ENCODE results near the gene RNF212. TPM values are rescaled to one million over a fixed set of nuclear protein-coding genes. Genes with fewer than 3 reads are reported as not detected.

The RNF212 gene
- total RNA-seq, 4 donors from 2014 or later: 1.3 TPM; not detected in 3

DNA sequence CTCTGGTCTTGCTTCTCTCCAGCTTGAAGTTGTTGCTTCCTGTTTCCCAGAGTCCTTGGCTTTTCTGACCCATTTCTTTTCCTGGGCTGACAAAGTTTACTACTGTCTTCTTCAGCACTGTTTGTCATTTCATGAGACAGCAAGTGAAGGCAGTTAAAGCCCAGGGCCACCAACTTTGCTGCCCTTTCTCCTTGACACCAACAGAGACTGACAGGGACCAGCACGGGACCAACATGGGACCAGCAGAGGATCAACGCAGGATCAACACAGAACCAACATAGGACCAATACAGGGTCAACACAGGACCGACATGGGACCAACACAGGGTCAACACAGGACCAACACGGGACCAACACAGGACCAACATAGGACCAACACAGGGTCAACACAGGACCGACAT, 34.9 kb downstream of the RNF212 start:
- H3K27me3 ChIP-seq: peaks cover 14 to 33% (median 17%) of the 10 kb centered on the region in 3 donors

DNA sequence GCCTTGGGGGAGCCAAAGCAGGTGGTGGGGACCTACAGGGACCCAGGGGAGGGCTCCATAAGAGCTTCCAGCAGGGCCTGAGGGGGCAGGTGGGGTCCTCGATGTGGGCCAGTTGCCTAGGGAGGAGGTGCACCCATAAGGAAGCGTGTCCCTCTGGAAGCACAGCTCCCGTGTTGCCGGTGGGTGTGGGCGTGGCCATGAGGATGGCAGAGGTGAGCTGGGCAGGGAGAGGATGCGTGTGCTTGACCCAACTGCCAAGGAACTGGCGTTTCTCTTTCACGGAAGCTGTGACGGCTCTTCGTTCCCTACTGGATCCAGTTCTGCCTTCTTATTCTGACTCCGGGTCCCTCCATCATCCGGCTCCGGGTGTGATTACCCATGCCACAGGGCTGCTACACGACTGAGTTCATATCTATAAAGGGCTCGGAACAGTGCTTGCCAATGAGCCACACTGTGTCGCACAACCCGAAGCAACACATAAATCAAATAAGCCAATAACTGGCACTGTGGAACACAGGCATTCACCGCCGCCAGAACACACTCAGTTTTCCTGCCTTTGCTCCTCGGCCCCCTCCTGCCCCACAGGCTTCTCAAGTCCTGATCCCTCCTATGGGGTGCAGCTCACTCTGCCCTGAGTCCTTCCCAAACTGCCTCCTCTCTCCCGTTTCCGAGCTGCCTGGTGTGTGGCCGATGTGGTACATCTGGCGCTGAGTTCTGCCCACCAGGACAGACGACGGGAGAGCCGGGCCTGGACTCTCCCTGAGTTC, 35.5 kb downstream of the RNF212 start:
- peaks cover 13 to 30% (median 16%) of the 10 kb centered on the region in 3 donors for H3K27me3 ChIP-seq
- DNase-seq (no peak), ATAC-seq (no peak)
- H3K36me3 ChIP-seq: no peaks in the 10 kb centered on the region
- no peaks in the 10 kb centered on the region for H3K9me3 ChIP-seq
- no peak overlapping the region for H3K27ac ChIP-seq
- intact Hi-C loops (cut with DNase I; ENCODE audit: low total_unique reads): no loop called here
- no peak overlapping the region for H3K4me3 ChIP-seq
- no peaks in the 10 kb centered on the region for H3K4me1 ChIP-seq
- in situ Hi-C loops (cut with MboI; ENCODE audit: low sequenced_read_pairs in 4 of 4): no loop called here
- no peak for TF ChIP-seq POLR2A (IDR thresholded peaks at IDR 0.05)
- TF ChIP-seq, protein P1, sequence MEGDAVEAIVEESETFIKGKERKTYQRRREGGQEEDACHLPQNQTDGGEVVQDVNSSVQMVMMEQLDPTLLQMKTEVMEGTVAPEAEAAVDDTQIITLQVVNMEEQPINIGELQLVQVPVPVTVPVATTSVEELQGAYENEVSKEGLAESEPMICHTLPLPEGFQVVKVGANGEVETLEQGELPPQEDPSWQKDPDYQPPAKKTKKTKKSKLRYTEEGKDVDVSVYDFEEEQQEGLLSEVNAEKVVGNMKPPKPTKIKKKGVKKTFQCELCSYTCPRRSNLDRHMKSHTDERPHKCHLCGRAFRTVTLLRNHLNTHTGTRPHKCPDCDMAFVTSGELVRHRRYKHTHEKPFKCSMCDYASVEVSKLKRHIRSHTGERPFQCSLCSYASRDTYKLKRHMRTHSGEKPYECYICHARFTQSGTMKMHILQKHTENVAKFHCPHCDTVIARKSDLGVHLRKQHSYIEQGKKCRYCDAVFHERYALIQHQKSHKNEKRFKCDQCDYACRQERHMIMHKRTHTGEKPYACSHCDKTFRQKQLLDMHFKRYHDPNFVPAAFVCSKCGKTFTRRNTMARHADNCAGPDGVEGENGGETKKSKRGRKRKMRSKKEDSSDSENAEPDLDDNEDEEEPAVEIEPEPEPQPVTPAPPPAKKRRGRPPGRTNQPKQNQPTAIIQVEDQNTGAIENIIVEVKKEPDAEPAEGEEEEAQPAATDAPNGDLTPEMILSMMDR (IDR thresholded peaks at IDR 0.05 in 4 of 5, conservative IDR thresholded peaks at IDR 0.05 in 1 of 5): no peak

More for the DNA sequence above, 34.9 kb downstream of the RNF212 start:
- Histone ChIP-seq H3K9me3 (no peaks in the 10 kb centered on the region), H3K4me1 (no peaks in the 10 kb centered on the region), H3K4me3 (no peak overlapping the region), H3K27ac (no peak overlapping the region), H3K36me3 (no peaks in the 10 kb centered on the region)
- intact Hi-C loops (cut with DNase I; ENCODE audit: low total_unique reads) (no loop called here), in situ Hi-C loops (cut with MboI; ENCODE audit: low sequenced_read_pairs in 4 of 4) (no loop called here)
- TF ChIP-seq, protein P1 (IDR thresholded peaks at IDR 0.05 in 4 of 5, conservative IDR thresholded peaks at IDR 0.05 in 1 of 5): no peak
- no peak for TF ChIP-seq POLR2A (IDR thresholded peaks at IDR 0.05)
- ATAC-seq (no peak), DNase-seq (no peak)

DNA sequence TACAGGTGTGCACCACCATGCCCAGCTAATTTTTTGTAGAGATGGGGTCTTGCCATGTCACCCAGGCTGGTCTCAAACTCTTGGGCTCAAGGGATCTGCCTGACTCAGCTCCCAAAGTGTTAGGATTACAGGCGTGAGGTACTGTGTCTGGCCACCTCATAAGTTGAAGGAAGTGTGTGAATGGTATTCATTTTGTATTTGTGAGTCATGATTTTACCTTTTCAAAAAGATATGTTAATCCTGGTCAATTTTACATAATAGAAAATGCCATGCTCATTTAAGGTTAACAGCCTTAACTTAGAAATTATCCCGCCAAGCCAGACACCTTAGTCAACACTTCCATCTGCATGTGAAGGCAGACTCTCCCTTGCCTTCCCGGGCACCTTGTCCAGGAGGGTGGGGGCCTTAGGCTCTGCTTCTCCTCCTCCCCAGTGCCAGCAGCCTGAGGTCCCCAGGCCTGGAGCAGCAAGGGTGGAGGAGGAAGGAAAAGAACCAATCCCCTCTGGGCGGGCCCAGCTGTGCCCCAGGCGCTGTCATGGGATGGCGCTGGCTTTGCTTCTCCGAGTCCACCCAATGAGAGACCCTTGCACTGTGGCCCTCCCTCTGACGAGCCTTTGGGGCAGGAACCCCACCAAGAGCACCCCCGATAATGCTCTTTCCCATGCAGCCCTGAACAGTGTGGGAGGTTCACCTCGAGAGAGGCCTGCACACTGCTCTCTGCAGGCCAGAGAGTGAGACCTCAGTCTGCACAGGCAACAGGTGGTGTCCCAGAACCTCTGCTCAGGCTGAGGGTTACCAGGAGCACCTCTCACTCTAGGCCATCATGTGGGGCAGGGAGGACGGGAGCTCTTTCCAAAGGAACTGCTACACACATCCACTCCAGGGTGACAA, 37.3 kb downstream of the RNF212 start:
- Histone ChIP-seq H3K4me3 (no peak overlapping the region), H3K27me3 (peaks cover 13 to 22% (median 20%) of the 10 kb centered on the region in 3 donors), H3K27ac (no peak overlapping the region), H3K36me3 (no peaks in the 10 kb centered on the region), H3K9me3 (no peaks in the 10 kb centered on the region), H3K4me1 (no peaks in the 10 kb centered on the region)
- DNase-seq (no peak), ATAC-seq (no peak)
- TF ChIP-seq POLR2A (IDR thresholded peaks at IDR 0.05): no peak
- TF ChIP-seq, protein P1 (IDR thresholded peaks at IDR 0.05 in 4 of 5, conservative IDR thresholded peaks at IDR 0.05 in 1 of 5): no peak
- intact Hi-C loops (cut with DNase I; ENCODE audit: low total_unique reads): no loop called here
- in situ Hi-C loops (cut with MboI; ENCODE audit: low sequenced_read_pairs in 4 of 4): no loop called here

DNA sequence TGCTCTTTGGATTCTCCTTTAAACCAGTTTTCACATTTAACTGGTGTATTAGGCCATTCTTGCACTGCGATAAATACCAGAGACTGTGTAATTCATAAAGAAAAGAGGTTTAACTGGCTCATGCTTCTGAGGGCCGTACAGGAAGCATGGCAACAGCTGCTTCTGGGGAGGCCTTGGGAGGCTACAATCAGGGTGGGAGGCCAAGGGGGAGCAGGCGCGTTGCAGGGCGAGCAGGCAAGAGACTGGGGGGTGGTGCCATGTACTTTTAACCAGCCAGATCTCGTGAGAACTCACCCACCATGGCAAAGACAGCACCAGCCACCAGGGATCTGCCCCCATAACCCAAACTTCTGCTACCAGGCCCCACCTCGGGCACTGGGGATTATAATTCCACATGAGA, 38.1 kb downstream of the RNF212 start:
- Histone ChIP-seq H3K4me1 (no peaks in the 10 kb centered on the region), H3K27ac (no peak overlapping the region), H3K4me3 (no peak overlapping the region), H3K27me3 (peaks cover 11 to 17% (median 13%) of the 10 kb centered on the region in 3 donors), H3K9me3 (no peaks in the 10 kb centered on the region), H3K36me3 (no peaks in the 10 kb centered on the region)
- intact Hi-C loops (cut with DNase I; ENCODE audit: low total_unique reads): no loop called here
- DNase-seq (no peak), ATAC-seq (no peak)
- TF ChIP-seq, protein P1 (IDR thresholded peaks at IDR 0.05 in 4 of 5, conservative IDR thresholded peaks at IDR 0.05 in 1 of 5): no peak
- TF ChIP-seq POLR2A (IDR thresholded peaks at IDR 0.05): no peak
- in situ Hi-C loops (cut with MboI; ENCODE audit: low sequenced_read_pairs in 4 of 4): no loop called here
